Panc1 (cell line): Measurements from ENCODE around the gene KCNN3.

Experiments used
- POLR2AphosphoS5 ChIP-seq: IDR thresholded peaks from 2 replicates; pipeline ENCODE4 v1.6.1; 2012; ENCODE audit warnings: mild to moderate bottlenecking, low read depth, low read length, moderate library complexity
- REST ChIP-seq, 2 experiments: IDR thresholded peaks; 2 replicates each; pipeline ENCODE4 v1.6.1; 2011 to 2012; ENCODE audit warnings: low read depth in 2 of 2, control low read depth in 1 of 2, low read length in 1 of 2, mild to moderate bottlenecking in 1 of 2, moderate library complexity in 1 of 2; ENCODE audit not compliant: insufficient read depth in 1 of 2
- SIN3A ChIP-seq: IDR thresholded peaks from 2 replicates; pipeline ENCODE4 v1.6.1; 2012; ENCODE audit warnings: low read depth, mild to moderate bottlenecking, low read length, moderate library complexity, borderline replicate concordance; ENCODE audit not compliant: insufficient read depth
- TF ChIP-seq, protein P1 (sequence below): fragments of 450-650 bp; IDR thresholded peaks from 2 replicates; pipeline ENCODE4 v1.5.1; 2017; ENCODE audit warnings: mild to moderate bottlenecking

GRCh38 chr1:154744352-154745035, 125.6 kb downstream of the KCNN3 start:
- TF ChIP-seq, protein P1, sequence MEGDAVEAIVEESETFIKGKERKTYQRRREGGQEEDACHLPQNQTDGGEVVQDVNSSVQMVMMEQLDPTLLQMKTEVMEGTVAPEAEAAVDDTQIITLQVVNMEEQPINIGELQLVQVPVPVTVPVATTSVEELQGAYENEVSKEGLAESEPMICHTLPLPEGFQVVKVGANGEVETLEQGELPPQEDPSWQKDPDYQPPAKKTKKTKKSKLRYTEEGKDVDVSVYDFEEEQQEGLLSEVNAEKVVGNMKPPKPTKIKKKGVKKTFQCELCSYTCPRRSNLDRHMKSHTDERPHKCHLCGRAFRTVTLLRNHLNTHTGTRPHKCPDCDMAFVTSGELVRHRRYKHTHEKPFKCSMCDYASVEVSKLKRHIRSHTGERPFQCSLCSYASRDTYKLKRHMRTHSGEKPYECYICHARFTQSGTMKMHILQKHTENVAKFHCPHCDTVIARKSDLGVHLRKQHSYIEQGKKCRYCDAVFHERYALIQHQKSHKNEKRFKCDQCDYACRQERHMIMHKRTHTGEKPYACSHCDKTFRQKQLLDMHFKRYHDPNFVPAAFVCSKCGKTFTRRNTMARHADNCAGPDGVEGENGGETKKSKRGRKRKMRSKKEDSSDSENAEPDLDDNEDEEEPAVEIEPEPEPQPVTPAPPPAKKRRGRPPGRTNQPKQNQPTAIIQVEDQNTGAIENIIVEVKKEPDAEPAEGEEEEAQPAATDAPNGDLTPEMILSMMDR = no peak
- TF ChIP-seq SIN3A = no peak
- TF ChIP-seq POLR2AphosphoS5 = no peak
- TF ChIP-seq REST (IDR thresholded peaks at IDR 0.05; ENCODE audit: insufficient read depth in 1 of 2, low read depth in 2 of 2, low read length in 1 of 2) = no peak
